ENCODE results near the gene RTN4R. TPM values are rescaled to one million over a fixed set of nuclear protein-coding genes. Genes with fewer than 3 reads are reported as not detected.

The RTN4R gene
- total and polyA plus RNA-seq, 2 donors (not counting 1 experiment from before 2014, with no cell fraction given): 0.42 to 0.79 TPM

- no peak overlapping the region for H2AFZ ChIP-seq (ENCODE audit: insufficient read depth, low read depth, low read length, poor library complexity, severe bottlenecking)
- no peaks in the 10 kb centered on the region for H3K9me3 ChIP-seq (ENCODE audit: control extremely low read depth in 1 of 3, control insufficient read depth in 2 of 3, insufficient read depth in 1 of 3, low read length in 2 of 3)
- no peaks in the 10 kb centered on the region for H3K79me2 ChIP-seq (ENCODE audit: control insufficient read depth, insufficient read depth, low read length)
- no peak overlapping the region for H3K4me2 ChIP-seq (replicated peaks; ENCODE audit: low read depth, low read length, poor library complexity, severe bottlenecking)
- no peaks in the 10 kb centered on the region for H3K36me3 ChIP-seq (replicated peaks in 1 of 2; ENCODE audit: control extremely low read depth in 1 of 2, control insufficient read depth in 1 of 2, extremely low read depth in 1 of 2, insufficient read depth in 2 of 2, low read length in 1 of 2)
- Mint-ChIP-seq H3K4me3 (no peak overlapping the region), H3K27me3 (peaks cover 7% of the 10 kb centered on the region), H3K9me3 (ENCODE audit: insufficient read depth) (no peaks in the 10 kb centered on the region), H3K27ac (no peak overlapping the region), H3K4me1 (no peaks in the 10 kb centered on the region)
- ATAC-seq (ENCODE audit: low read depth): no peak
- peaks cover 0 to 2% (median 0%) of the 10 kb centered on the region in 4 experiments for H3K27me3 ChIP-seq (replicated peaks in 1 of 4; ENCODE audit: control extremely low read depth in 1 of 4, control insufficient read depth in 3 of 4, insufficient read depth in 4 of 4, low read length in 3 of 4)
- WGBS (ENCODE audit: insufficient coverage): 94% methylated on average over 17 of the region's 18 CpGs
- H3K27ac ChIP-seq (ENCODE audit: low read length in 2 of 2): no peak overlapping the region
- H3K4me1 ChIP-seq (ENCODE audit: control insufficient read depth in 2 of 2, insufficient read depth in 2 of 2, low read length in 2 of 2): no peaks in the 10 kb centered on the region
- no peak overlapping the region for H3K4me3 ChIP-seq (ENCODE audit: control extremely low read depth in 1 of 5, extremely low read depth in 1 of 5, insufficient read depth in 1 of 5, low read depth in 2 of 5, low read length in 4 of 5)
- TF ChIP-seq CTCF (IDR thresholded peaks at IDR 0.05): no peak
- TF ChIP-seq EZH2 (IDR thresholded peaks at IDR 0.05; ENCODE audit: borderline replicate concordance, insufficient read depth, low read depth, low read length, poor library complexity, severe bottlenecking): no peak
- ChIA-PET CTCF (no interaction called here), POLR2A (no interaction called here)
- no peak for DNase-seq
- H3K9ac ChIP-seq (ENCODE audit: low read length): no peak overlapping the region
- intact Hi-C loops (cut with micrococcal nuclease): no loop called here
- H4K20me1 ChIP-seq (ENCODE audit: control insufficient read depth, insufficient read depth, low read length, poor library complexity, severe bottlenecking): no peaks in the 10 kb centered on the region
Observed at GRCh38 chr22:20197407-20198030, 70.6 kb downstream of the RTN4R start.

GRCh38 chr22:20196094-20196842 lies 71.8 kb downstream of the RTN4R start:
- no peak for DNase-seq
- H3K9ac ChIP-seq (ENCODE audit: low read length): no peak overlapping the region
- no peaks in the 10 kb centered on the region for H3K4me1 Mint-ChIP-seq
- ChIA-PET POLR2A (no interaction called here), CTCF (no interaction called here)
- H3K4me3 ChIP-seq (ENCODE audit: control extremely low read depth in 1 of 5, extremely low read depth in 1 of 5, insufficient read depth in 1 of 5, low read depth in 2 of 5, low read length in 4 of 5): no peak overlapping the region
- H3K4me3 Mint-ChIP-seq: no peak overlapping the region
- peaks cover 4% of the 10 kb centered on the region for H3K27me3 Mint-ChIP-seq
- no peaks in the 10 kb centered on the region for H3K9me3 Mint-ChIP-seq (ENCODE audit: insufficient read depth)
- no peaks in the 10 kb centered on the region for H3K9me3 ChIP-seq (ENCODE audit: control extremely low read depth in 1 of 3, control insufficient read depth in 2 of 3, insufficient read depth in 1 of 3, low read length in 2 of 3)
- TF ChIP-seq EZH2 (IDR thresholded peaks at IDR 0.05; ENCODE audit: borderline replicate concordance, insufficient read depth, low read depth, low read length, poor library complexity, severe bottlenecking) (no peak), CTCF (IDR thresholded peaks at IDR 0.05) (no peak)
- 88% methylated on average over 18 of the region's 19 CpGs for WGBS (ENCODE audit: insufficient coverage)
- no peaks in the 10 kb centered on the region for H3K79me2 ChIP-seq (ENCODE audit: control insufficient read depth, insufficient read depth, low read length)
- H2AFZ ChIP-seq (ENCODE audit: insufficient read depth, low read depth, low read length, poor library complexity, severe bottlenecking): no peak overlapping the region
- intact Hi-C loops (cut with micrococcal nuclease): no loop called here
- H3K27me3 ChIP-seq (replicated peaks in 1 of 4; ENCODE audit: control extremely low read depth in 1 of 4, control insufficient read depth in 3 of 4, insufficient read depth in 4 of 4, low read length in 3 of 4): peaks cover 0 to 2% (median 0%) of the 10 kb centered on the region in 4 experiments
- H3K27ac Mint-ChIP-seq: no peak overlapping the region
- no peaks in the 10 kb centered on the region for H4K20me1 ChIP-seq (ENCODE audit: control insufficient read depth, insufficient read depth, low read length, poor library complexity, severe bottlenecking)
- H3K4me1 ChIP-seq (ENCODE audit: control insufficient read depth in 2 of 2, insufficient read depth in 2 of 2, low read length in 2 of 2): no peaks in the 10 kb centered on the region
- H3K27ac ChIP-seq (ENCODE audit: low read length in 2 of 2): no peak overlapping the region
- H3K36me3 ChIP-seq (replicated peaks in 1 of 2; ENCODE audit: control extremely low read depth in 1 of 2, control insufficient read depth in 1 of 2, extremely low read depth in 1 of 2, insufficient read depth in 2 of 2, low read length in 1 of 2): no peaks in the 10 kb centered on the region
- no peak for ATAC-seq (ENCODE audit: low read depth)
- H3K4me2 ChIP-seq (replicated peaks; ENCODE audit: low read depth, low read length, poor library complexity, severe bottlenecking): no peak overlapping the region
